ENCODE measurements around the gene PSMD7.
A peak's percentile ranks its signal among the peaks of the same experiment; 100 is the strongest.
"Not testable (repeated sequence)": the region's sequence is repeated elsewhere in the genome, so short reads cannot be mapped to it uniquely, and the experiment has no call there.

PSMD7 gene

DNA sequence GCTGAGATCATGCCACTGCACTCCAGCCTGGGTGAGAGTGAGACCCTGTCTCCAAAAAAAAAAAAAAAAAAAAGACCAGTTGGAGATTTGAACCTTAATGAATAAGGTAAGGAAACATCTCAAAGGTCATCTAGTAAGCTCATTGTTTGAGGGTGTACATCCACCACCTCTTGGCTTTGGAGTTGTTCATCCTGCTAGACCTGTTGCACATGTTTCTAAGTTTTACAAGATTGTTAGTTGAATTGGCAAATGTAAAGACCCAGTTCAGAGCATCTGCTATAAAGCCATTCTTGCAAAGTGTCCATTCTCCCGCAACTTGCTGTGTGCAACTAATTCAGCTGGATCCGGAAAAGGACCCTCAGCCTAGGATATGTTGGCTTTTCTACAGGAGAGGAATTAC, 1.5 kb downstream of the PSMD7 start:
- DNase-seq = no peak

DNA sequence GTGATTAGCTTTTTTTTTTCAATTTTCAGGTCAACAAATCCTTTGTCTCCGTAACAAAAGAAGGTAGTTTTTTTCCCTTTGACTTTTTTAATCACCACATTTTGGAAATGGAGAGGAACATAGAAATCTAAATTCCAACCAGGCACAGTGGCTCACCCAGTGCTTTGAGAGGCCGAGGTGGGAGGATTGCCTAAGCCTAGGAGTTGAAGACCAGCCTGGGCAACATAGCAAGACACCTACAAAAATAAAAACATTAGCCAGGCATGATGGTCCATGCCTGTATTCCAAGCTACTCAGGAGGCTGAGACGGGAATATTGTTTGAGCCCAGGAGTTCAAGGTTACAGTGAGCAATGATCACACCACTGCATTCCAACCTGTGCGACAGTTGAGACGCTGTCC, 5.7 kb downstream of the PSMD7 start:
- no peak for DNase-seq

DNA sequence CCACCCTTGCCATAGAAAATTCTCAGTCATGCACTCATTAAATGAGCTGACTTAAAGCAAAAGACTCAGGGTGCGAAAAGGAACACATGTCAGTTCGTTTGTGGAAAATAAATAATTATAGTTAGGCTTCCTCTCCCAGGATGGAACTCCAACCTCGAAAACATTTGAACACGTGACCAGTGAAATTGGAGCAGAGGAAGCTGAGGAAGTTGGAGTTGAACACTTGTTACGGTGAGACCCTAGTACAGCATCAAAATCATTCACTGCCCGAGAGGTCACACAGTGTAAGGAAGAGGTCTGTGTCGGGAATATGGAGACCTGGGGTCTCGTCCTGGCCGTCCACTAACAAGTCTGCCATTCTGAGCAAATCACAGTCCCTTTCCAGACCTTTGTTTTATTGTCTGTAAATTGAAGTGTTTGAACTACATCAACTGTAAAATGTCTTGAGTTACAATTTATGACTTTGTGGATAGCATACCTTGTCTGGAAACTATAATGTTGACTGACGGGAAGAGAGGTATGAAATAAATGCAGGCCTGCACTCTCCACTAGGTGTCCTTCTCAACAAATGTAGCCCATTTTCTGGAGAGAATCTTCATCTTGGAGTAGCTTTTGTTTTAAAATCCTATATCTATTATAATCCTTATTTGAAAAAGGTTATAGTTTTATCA, 7.7 kb downstream of the PSMD7 start:
- no peak for DNase-seq

DNA sequence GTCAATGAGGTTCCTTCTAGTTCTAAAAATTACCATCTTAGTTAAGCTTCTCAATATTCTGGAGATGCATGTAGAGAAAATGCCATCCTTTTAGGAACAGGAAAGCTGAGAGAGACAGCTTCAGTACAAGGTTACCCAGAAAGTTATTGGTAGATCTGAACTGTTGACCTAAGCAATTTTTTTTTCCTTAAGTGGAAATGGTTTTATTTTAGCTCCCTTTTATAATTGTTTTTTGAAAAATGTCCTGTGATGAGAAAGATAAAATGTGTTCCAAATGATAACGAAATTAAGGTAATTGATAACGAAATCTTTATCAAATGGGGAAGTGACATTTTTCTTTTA, 8.2 kb downstream of the PSMD7 start:
- DNase-seq = no peak

DNA sequence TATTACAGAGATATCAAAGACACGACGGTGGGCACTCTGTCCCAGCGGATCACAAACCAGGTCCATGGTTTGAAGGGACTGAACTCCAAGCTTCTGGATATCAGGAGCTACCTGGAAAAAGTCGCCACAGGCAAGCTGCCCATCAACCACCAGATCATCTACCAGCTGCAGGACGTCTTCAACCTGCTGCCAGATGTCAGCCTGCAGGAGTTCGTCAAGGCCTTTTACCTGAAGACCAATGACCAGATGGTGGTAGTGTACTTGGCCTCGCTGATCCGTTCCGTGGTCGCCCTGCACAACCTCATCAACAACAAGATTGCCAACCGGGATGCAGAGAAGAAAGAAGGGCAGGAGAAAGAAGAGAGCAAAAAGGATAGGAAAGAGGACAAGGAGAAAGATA, 8.7 kb downstream of the PSMD7 start:
- DNase-seq = no peak

DNA sequence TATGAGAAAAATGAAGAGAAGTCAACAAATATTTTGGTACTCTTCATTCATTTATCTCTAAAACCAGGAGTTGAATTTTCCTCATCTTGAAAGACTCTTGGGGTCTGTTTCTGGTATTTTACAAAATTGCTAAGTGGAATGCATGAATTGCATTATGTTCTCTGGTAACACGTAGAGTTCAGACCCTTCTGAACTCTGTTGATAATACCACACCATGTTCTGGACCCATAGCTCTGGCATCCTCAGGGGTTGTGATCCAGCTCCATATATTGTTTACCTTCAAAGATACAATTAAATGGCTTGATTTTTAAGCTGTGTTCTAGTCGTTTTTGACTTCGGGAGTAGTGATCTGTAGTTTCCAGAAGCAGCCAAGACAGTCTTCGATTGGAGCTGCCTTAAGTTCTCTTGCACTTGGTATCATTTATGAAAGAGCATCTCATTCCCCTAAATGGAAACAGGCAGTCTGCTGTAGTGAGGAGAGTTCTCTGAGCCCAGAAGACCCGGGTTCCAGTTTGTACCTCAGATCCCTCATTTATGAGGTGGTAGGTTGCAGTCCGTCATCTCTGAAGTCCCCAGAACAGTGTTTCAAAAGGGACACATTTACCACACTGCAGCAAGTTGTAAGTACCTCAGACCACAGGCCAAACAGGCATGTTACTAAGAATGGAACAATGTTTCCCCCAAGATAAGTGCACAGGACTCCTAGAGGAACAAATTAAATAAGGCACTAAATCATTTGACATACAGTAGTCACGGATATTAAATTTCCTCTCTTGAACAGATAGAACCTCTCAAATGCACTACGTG, 9.6 kb downstream of the PSMD7 start:
- DNase-seq = no peak

DNA sequence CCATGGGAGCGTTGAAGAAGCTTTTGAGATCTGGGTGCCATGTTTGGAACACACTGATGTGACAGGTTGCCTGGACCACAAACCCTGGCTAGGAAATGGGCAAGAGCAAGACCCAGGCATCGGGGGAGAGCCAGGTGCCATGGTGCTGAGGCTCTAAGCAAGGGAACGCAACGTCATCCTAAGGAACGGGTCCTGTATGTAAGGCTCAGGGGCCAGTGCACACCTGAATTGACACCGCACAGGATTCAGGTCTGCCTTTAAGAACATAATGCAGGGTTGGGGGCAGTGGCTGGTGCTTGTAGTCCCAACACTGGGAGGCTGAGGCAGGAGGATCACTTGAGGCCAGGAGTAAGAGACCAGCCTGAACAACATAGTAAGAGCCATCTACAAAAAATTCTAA, 10.8 kb downstream of the PSMD7 start:
- no peak for DNase-seq

DNA sequence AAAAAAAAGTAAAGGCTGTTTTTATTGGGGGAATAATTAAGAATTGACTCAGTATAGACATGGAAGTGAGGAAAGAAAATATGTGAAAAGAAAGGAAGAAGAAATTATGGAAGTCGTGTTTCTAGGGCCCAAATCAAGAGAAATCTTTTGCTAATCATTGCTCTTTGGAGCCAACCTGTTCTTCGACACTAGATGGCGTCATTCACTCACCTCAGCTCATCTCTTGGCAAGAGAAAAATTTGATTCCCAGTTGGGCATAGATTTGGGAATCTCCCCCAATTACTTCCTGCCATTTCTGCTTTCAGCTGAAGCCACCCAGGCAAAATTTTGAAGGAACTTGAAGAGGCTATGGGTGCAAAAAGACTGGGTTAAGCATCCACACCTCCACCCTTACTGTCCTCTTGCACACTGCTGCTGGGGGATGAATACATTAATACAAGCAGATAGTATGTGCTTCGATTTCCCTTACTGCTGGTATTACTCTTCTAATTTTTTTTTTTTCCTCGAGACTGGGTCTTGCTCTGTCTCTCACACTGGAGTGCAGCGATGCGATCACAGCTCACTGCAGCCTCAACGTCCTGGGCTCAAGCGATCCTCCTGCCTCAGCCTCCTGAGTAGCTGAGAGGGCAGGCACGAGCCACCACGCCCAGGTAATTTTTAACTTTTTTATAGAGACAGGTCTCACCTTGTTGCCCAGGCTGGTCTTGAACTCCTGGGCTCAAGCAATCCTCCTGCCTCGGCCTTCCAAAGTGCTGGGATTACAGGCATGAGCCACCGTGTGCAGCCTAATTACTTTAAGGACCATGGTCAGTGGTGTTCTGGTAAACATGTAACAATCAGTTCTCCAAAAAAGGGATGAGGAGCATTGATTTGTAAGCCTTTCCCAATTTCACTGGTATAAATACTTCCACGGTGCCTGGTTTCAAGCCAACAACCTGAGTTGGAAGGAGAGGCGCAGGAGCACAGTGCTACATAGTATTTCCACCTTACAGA, 13.5 kb downstream of the PSMD7 start:
- peak in 1 of 2 donors; percentile 39 for DNase-seq

DNA sequence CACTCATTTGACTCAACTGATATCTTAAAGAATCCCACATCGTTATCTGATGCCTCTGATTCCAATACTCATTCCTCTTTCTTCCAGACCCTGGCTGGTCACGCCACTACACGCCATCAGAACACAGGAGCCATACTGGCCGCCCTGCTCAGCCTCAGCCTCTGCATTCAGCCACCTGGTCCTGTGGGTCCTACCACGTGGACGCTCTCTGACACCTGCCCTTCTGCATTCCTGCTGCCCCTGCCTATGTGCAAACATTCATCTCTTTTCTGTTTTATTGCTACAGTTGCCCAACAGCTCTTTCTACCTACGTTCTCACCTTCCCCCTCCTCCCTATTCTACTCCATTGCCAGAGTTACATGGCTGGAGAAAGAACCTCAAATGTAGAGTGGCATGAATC, 18.4 kb downstream of the PSMD7 start:
- no peak for DNase-seq

DNA sequence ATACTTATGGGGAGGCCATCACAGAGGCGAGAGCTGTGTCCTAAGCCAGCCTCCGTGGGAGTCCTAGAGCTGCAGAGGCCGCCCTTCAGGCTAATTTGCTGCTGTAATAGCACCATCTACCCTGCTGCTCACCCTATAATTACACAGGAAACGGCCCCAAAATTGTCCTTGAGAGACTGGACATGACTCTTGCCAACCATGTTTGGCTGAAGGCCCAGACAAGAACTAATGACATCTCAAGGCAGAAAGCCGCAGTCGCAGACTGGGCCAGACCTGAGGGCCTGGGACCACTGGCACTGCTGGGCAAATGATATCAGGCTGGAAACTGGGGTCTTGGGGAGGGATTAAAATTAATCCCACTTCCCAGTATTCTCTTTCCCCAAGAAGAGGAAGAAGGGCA, 24.1 kb downstream of the PSMD7 start:
- no peak for DNase-seq

DNA sequence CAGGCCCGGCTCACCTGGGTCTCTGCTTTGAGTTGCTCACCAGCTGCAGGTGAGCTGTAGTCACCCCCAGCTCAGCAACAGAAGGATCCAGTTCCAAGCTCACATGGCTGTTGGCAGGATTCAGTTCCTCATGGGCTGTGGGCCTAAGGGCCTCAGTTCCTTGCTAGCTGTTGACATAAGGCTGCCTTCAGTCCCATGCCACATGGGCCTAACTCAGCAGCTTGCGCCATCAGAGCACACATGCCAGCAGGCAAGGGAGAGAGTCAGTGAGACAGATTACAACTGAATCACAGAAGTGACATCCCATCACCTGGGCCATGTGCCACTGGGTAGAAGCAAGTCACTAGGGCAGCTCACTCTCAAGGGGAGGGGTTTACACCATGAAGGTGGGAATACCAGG, 24.7 kb downstream of the PSMD7 start:
- no peak for DNase-seq

DNA sequence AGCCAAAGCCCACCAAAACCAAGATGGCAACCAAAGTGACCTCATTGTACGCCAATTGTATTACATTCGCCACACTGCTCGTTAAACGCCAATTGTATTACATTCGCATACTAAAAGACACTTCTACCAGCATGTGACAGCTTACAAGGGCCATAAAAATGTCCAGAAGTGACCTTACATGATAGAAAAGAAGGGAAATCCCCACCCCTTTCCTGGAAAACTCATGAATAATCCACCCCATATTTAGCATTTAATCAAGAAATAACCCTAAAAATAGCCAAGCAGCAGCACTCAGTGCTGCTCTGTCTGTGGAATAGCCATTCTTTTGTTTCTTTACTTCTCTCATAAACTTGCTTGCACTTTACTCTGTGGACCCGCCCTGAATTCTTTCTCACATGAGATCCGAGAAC, 25.7 kb downstream of the PSMD7 start:
- DNase-seq = no peak

DNA sequence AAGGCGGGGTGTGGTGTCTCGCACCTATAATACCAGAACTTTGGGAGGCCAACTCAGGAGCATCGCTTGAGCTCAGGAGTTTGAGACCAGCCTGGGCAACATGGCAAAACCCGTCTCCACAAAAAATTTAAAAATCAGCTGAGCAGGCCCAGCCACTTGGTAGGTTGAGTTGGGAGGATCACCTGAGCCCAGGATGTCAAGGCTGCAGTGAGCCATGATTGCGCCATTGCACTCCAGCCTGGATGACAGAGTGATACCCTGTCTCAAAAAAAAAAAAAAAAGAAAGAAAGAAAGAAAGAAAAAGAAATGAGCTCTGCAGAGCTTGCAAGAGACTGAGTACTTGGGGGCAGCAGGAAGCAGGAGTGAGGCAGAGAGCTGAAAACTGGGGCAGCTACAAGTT, 28.2 kb downstream of the PSMD7 start:
- not testable (repeated sequence) for DNase-seq

DNA sequence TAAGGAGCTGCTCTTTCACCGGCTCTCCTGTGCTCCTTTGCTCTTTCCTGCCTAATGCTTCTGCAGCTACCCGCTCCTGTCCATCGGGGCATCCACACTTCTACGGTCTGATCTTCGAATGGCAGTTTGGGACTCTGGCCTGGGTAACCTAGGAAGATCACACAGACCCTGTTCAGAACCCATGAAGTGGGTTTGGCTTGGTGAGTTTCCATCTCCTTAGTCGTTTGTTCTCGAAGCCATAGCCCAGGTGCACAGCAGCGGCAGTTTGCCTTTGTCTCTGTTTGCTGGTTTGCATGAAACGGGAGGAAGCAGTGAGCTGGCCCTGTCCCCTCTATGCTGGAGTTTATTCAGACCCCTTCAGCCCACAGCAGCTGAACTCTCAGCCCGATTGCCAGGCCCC, 29.0 kb downstream of the PSMD7 start:
- no peak for DNase-seq

DNA sequence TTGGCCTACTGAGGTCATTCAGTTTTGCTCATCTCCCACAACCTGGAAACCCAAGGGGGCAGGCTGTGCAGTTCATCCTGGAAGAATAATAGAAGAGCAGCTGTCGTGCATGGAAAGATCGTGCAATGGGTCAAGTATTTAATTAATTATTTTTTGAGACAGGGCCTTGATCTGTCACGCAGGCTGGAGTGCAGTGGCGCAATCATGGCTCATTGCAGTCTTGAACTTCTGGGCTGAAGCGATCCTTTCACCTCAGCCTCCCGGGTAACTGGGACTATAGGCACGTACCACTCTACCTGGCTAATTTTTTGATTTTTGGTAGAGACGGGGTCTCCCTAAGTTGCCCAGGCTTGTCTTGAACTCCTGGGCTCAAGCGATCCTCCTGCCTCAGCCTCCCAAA, 31.7 kb downstream of the PSMD7 start:
- not testable (repeated sequence) for DNase-seq

DNA sequence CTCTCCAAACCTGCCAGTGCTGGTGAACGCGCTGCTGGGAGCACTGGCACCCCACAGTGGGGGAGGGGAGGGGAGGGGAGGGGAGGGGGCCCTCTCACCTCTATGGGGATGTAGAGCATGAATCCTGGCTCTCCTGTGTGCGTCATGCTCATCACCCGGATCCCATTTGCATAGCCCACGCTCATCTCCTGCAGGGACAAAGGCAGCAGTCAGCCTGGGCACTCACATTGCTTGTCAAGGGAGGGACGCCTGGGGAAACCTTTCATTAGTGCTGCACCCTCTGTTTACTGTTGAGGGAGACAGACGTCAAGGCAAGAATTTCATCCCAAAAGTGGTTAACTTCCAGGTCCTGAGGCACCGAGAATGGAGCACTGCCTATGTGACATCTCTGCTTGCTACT, 35.9 kb downstream of the PSMD7 start:
- not testable (repeated sequence) for DNase-seq

DNA sequence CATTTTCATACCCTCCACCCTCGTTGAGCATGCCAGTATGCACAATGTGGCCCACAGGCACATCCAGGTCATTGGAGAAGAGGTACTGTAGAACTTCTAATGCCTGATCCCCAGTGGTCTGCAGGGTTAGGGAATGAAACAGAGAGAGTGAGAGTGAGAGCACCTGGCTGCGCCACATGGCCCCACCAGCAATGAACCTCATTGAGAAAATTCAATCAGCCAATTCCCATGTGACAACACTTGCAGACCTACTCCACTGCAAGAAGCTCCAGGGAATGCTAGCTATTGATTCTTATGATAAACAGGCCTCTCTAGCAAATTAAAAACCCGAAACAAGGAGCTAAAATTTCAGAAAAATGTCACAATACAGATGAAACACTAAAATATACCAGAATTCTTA, 40.9 kb downstream of the PSMD7 start:
- not testable (repeated sequence) for DNase-seq

DNA sequence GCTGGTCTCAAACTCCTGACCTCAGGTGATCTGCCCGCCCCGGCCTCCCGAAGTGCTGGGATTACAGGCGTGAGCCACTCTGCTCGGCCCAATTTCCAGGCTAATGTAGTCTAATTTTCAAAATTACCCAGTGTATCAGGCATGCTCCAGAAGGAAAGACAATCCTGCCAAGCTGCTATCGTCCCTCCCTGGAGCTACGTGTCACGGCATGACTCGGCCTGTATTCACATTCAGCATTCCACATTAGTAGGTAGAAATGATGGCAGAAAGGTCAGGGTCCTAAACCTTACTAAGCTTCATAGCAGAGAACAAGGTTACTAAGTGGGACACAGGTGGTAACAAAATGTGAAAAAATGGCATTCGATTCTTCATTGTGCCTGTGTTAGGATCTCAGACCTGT, 42.6 kb downstream of the PSMD7 start:
- not testable (repeated sequence) for DNase-seq

DNA sequence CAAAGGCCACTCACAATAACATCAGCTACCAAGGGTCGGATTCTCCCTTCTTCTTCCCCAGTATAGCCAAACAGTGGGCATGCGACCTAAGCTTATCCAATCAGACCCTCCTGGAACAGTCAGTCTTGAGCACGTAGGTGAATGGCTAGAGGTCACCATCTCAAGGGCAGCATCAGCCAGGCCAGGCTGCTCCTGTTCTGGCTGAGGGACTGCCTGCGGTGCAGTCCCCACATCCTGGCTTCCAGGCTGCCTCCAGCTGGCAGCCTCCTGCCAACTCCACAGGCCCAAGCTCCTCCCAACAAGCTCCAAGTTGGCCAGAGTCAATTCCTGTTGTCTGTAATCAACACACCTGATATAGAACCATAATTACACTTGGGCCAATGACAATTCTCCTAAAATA, 56.4 kb downstream of the PSMD7 start:
- not testable (repeated sequence) for DNase-seq

All from CD4-positive, alpha-beta T cell treated with Interleukin-1 beta for 1 hour (primary cell).